Kidney epithelial cell (primary cell): ENCODE measurements around the gene PIGH. TPM values are rescaled to one million over a fixed set of nuclear protein-coding genes. Genes with fewer than 3 reads are reported as not detected.

Experiments
- DNase-seq: peaks from one replicate; pipeline ENCODE4 v3.0.0-alpha.2; 2010; ENCODE audit warnings: low read depth
- H3K27me3 ChIP-seq: 2 replicates; pipeline ENCODE4 v1.6.0; 2011; ENCODE audit warnings: low read length; ENCODE audit not compliant: control insufficient read depth, insufficient read depth
- H3K36me3 ChIP-seq: 2 replicates; pipeline ENCODE4 v1.5.1; 2011; ENCODE audit warnings: low read length; ENCODE audit not compliant: control insufficient read depth, insufficient read depth
- H3K4me3 ChIP-seq: 2 replicates; pipeline ENCODE4 v1.5.1; 2011; ENCODE audit warnings: low read depth, mild to moderate bottlenecking, control low read depth, low read length
- CTCF ChIP-seq: IDR thresholded peaks from 2 replicates; pipeline ENCODE4 v1.5.1; 2011; ENCODE audit warnings: mild to moderate bottlenecking, moderate library complexity, low read length, control low read depth, inconsistent platforms; ENCODE audit not compliant: insufficient read depth, poor library complexity, severe bottlenecking
- total RNA-seq: library from RNA; depleted of rRNA; stranded (reverse); fragments of >200 nt; gene quantifications from 2 replicates; pipeline ENCODE4 v1.2.3, GENCODE V29; 2015

Gene PIGH
- total RNA-seq, 1 donor from 2014 or later: 27.1 TPM

- TF ChIP-seq CTCF: no peak
- H3K4me3 ChIP-seq: no peak overlapping the region
- H3K27me3 ChIP-seq: no peaks in the 10 kb centered on the region
These were observed 42.4 kb downstream of the PIGH start for GRCh38 chr14:67557656-67558055.

GRCh38 chr14:67557118-67557517 is 43.0 kb downstream of the PIGH start:
- Histone ChIP-seq H3K27me3 (no peaks in the 10 kb centered on the region), H3K36me3 (peaks cover 2% of the 10 kb centered on the region), H3K4me3 (no peak overlapping the region)
- no peak for DNase-seq
- no peak for TF ChIP-seq CTCF

More at GRCh38 chr14:67557656-67558055, 42.4 kb downstream of the PIGH start:
- H3K36me3 ChIP-seq: peaks cover 3% of the 10 kb centered on the region
- DNase-seq: no peak

GRCh38 chr14:67556671-67557070 is 43.4 kb downstream of the PIGH start:
- no peaks in the 10 kb centered on the region for H3K27me3 ChIP-seq
- H3K36me3 ChIP-seq: peaks cover 2% of the 10 kb centered on the region
- no peak for TF ChIP-seq CTCF
- DNase-seq: no peak
- no peak overlapping the region for H3K4me3 ChIP-seq

- peaks cover 2% of the 10 kb centered on the region for H3K36me3 ChIP-seq
- no peak for DNase-seq
- H3K27me3 ChIP-seq: no peaks in the 10 kb centered on the region
- H3K4me3 ChIP-seq: no peak overlapping the region
- no peak for TF ChIP-seq CTCF
These were observed 44.5 kb downstream of the PIGH start for GRCh38 chr14:67555518-67556090.

GRCh38 chr14:67554341-67554740 is 45.7 kb downstream of the PIGH start:
- Histone ChIP-seq H3K27me3 (no peaks in the 10 kb centered on the region), H3K36me3 (no peaks in the 10 kb centered on the region), H3K4me3 (no peak overlapping the region)
- DNase-seq: no peak
- no peak for TF ChIP-seq CTCF

- no peak for TF ChIP-seq CTCF
- H3K27me3 ChIP-seq: no peaks in the 10 kb centered on the region
- no peak for DNase-seq
- H3K4me3 ChIP-seq: no peak overlapping the region
- no peaks in the 10 kb centered on the region for H3K36me3 ChIP-seq
These were observed 46.5 kb downstream of the PIGH start for GRCh38 chr14:67553547-67553946.
